Endodermal cell (in vitro differentiated cells): ENCODE measurements around the gene EXD3. TPM values are rescaled to one million over a fixed set of nuclear protein-coding genes. Genes with fewer than 3 reads are reported as not detected.

Experiments
- DNase-seq: peaks from one replicate; pipeline ENCODE4 v3.0.0-alpha.2; 2017
- H3K27ac ChIP-seq: 2 replicates; pipeline ENCODE4 v1.5.1; 2013; ENCODE audit warnings: mild to moderate bottlenecking, low read depth, low read length, moderate library complexity
- H3K27me3 ChIP-seq: 2 replicates; pipeline ENCODE4 v1.6.1; 2013; ENCODE audit warnings: mild to moderate bottlenecking, low read length, moderate library complexity; ENCODE audit not compliant: insufficient read depth, control insufficient read depth, poor library complexity, severe bottlenecking
- H3K36me3 ChIP-seq: 2 replicates; pipeline ENCODE4 v1.7.0; 2013; ENCODE audit warnings: mild to moderate bottlenecking, low read length, moderate library complexity; ENCODE audit not compliant: control insufficient read depth, insufficient read depth
- H3K4me1 ChIP-seq: one replicate; pipeline ENCODE4 v1.7.0; 2013; ENCODE audit warnings: low read length; ENCODE audit not compliant: control insufficient read depth, insufficient read depth
- H3K4me3 ChIP-seq: 2 replicates; pipeline ENCODE4 v1.5.1; 2013; ENCODE audit warnings: mild to moderate bottlenecking, low read length, moderate library complexity
- H3K9ac ChIP-seq: 2 replicates; pipeline ENCODE4 v1.6.1; 2013; ENCODE audit warnings: mild to moderate bottlenecking, low read length, moderate library complexity; ENCODE audit not compliant: poor library complexity, severe bottlenecking; ENCODE audit errors: extremely low read depth
- H3K9me3 ChIP-seq: 2 replicates; pipeline ENCODE4 v1.6.1; 2013; ENCODE audit warnings: mild to moderate bottlenecking, low read length, moderate library complexity; ENCODE audit not compliant: control insufficient read depth
- H3K27ac Mint-ChIP-seq: 2 replicates; pipeline ENCODE4 v1.8.0; 2020; ENCODE audit warnings: mixed read lengths
- H3K27me3 Mint-ChIP-seq: 2 replicates; pipeline ENCODE4 v1.8.0; 2021; ENCODE audit warnings: mild to moderate bottlenecking, mixed read lengths; ENCODE audit not compliant: insufficient read depth
- H3K36me3 Mint-ChIP-seq: 2 replicates; pipeline ENCODE4 v1.8.0; 2020; ENCODE audit warnings: low read depth, mixed read lengths
- H3K4me1 Mint-ChIP-seq: 2 replicates; pipeline ENCODE4 v1.8.0; 2020; ENCODE audit warnings: mixed read lengths
- H3K4me3 Mint-ChIP-seq: 2 replicates; pipeline ENCODE4 v1.8.0; 2020; ENCODE audit warnings: mild to moderate bottlenecking, moderate library complexity, mixed read lengths
- H3K9me3 Mint-ChIP-seq: 2 replicates; pipeline ENCODE4 v1.8.0; 2020; ENCODE audit warnings: mild to moderate bottlenecking, mixed read lengths
- CTCF ChIP-seq: fragments of 200-600 bp; sonication (generic); conservative IDR thresholded peaks from 2 replicates; pipeline ENCODE4 v1.5.0; 2021; ENCODE audit warnings: antibody characterized with exemption, mild to moderate bottlenecking
- WGBS, 2 experiments: methylation state at CpG; one replicate each; pipeline versions ENCODE4 v1.1.5 to v1.1.7; 2013; ENCODE audit warnings: missing lambda C conversion rate in 2 of 2, mixed read lengths in 1 of 2; ENCODE audit not compliant: insufficient coverage in 1 of 2, insufficient read length in 1 of 2; 5-methylcytosine and 5-hydroxymethylcytosine counted together
- total RNA-seq, 2 donors: library from RNA; stranded (reverse); fragmentation: NEBNext Ultra II Directional in 1 of 2; extraction: Animal tissue kit (Norgen Biotek cat#: 25700) in 1 of 2; gene quantifications; 2 replicates in 1 of 2; 3 replicates in 1 of 2; pipeline ENCODE4 v1.2.1, GENCODE V29; 2021

Gene EXD3
- total RNA-seq, 2 donors from 2014 or later = 15.5 to 31.0 TPM

GRCh38 chr9:137421838-137422603 lies 941 bp downstream of the EXD3 start:
- 9 to 16% methylated on average over 9 to 11 of the region's 11 CpGs for WGBS, 2 experiments
- H3K27ac ChIP-seq = no peak overlapping the region

DNA sequence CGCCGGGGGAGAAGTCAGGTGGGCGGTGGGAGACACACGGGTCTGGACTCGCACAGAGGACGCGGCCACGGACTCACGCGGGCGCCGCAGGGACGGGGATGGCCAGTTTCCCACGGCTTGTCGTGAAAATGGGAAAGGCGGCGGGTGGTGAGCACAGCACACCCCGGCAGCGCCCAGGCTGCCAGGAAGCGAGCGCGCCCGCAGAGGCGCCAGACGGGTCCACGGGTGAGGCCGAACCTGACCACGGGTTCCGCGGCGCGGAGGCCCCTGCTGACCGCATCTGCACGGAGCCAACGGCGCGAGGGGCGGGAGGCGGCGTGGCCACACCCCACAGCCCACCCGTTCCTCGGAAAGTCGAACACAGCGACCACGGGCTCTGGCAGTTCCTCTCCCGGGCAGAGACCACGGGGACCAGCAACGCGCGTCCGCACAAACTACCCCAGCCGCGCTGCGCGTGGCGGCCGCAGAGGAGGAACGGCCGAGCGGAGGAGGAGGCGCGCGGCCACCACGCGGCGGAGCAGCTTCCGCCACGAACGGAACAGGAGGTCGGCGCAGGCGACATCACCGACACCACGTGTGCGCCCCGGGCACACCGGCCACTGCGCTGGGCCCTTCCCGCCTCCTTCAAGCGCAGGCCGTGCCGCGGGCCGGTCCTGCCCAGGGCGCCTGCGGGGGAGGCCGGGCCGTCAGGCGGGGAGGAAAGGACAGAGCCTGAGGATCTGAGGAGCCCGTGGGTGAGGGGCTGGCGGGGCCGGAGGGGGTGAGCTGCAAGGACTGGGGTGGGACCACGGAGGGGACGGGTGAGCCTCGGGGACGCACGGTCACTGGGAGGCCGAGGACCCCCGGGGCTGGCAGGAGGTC lies 5.6 kb downstream of the EXD3 start:
- peaks cover 8% of the 10 kb centered on the region for H3K36me3 Mint-ChIP-seq
- H3K4me1 Mint-ChIP-seq = peaks cover 4% of the 10 kb centered on the region
- no peaks in the 10 kb centered on the region for H3K27me3 ChIP-seq
- WGBS, 2 experiments = 97 to 98% methylated on average over 52 to 99 of the region's 99 CpGs
- no peak for DNase-seq
- no peaks in the 10 kb centered on the region for H3K27me3 Mint-ChIP-seq
- H3K9ac ChIP-seq = no peak overlapping the region
- no peak for TF ChIP-seq CTCF
- no peak overlapping the region for H3K4me3 ChIP-seq
- no peaks in the 10 kb centered on the region for H3K4me1 ChIP-seq
- H3K9me3 Mint-ChIP-seq = no peaks in the 10 kb centered on the region
- peaks cover 6% of the 10 kb centered on the region for H3K36me3 ChIP-seq
- no peak overlapping the region for H3K4me3 Mint-ChIP-seq
- no peaks in the 10 kb centered on the region for H3K9me3 ChIP-seq
- H3K27ac ChIP-seq = no peak overlapping the region
- no peak overlapping the region for H3K27ac Mint-ChIP-seq

More at GRCh38 chr9:137421838-137422603, 941 bp downstream of the EXD3 start:
- H3K27ac Mint-ChIP-seq = peak overlapping the region; percentile 72
- peak overlapping the region; percentile 69 for H3K9ac ChIP-seq
- H3K36me3 ChIP-seq = peaks cover 6% of the 10 kb centered on the region
- H3K27me3 Mint-ChIP-seq = peaks cover 8% of the 10 kb centered on the region
- H3K36me3 Mint-ChIP-seq = peaks cover 2% of the 10 kb centered on the region
- no peaks in the 10 kb centered on the region for H3K4me1 ChIP-seq
- H3K9me3 ChIP-seq = no peaks in the 10 kb centered on the region
- DNase-seq = no peak
- no peaks in the 10 kb centered on the region for H3K27me3 ChIP-seq
- peaks cover 4% of the 10 kb centered on the region for H3K4me1 Mint-ChIP-seq
- no peaks in the 10 kb centered on the region for H3K9me3 Mint-ChIP-seq
- H3K4me3 Mint-ChIP-seq = peak overlapping the region; percentile 76
- no peak for TF ChIP-seq CTCF
- H3K4me3 ChIP-seq = peak overlapping the region; percentile 98

- H3K4me1 ChIP-seq = no peaks in the 10 kb centered on the region
- no peaks in the 10 kb centered on the region for H3K4me1 Mint-ChIP-seq
- no peak for DNase-seq
- no peak overlapping the region for H3K9ac ChIP-seq
- peaks cover 6% of the 10 kb centered on the region for H3K36me3 ChIP-seq
- no peak overlapping the region for H3K27ac ChIP-seq
- WGBS, 2 experiments = 96 to 97% methylated on average over 31 to 45 of the region's 45 CpGs
- no peaks in the 10 kb centered on the region for H3K9me3 Mint-ChIP-seq
- H3K36me3 Mint-ChIP-seq = peaks cover 8% of the 10 kb centered on the region
- H3K9me3 ChIP-seq = no peaks in the 10 kb centered on the region
- H3K4me3 ChIP-seq = no peak overlapping the region
- TF ChIP-seq CTCF = no peak
- no peaks in the 10 kb centered on the region for H3K27me3 ChIP-seq
- H3K27ac Mint-ChIP-seq = no peak overlapping the region
- no peaks in the 10 kb centered on the region for H3K27me3 Mint-ChIP-seq
- no peak overlapping the region for H3K4me3 Mint-ChIP-seq
These were observed 6.3 kb downstream of the EXD3 start for GRCh38 chr9:137416563-137417151.
